ENCODE results near the gene GNB1. TPM values are rescaled to one million over a fixed set of nuclear protein-coding genes. Genes with fewer than 3 reads are reported as not detected.

The GNB1 gene
- polyA plus RNA-seq, 1 experiment: 400 TPM

GRCh38 chr1:1788136-1788535, 102.8 kb downstream of the GNB1 start:
- no peak overlapping the region for H3K4me3 ChIP-seq (ENCODE audit: low read depth, low read length)
- no peaks in the 10 kb centered on the region for H3K27me3 ChIP-seq (ENCODE audit: control insufficient read depth, insufficient read depth, low read length)
- TF ChIP-seq CTCF (IDR thresholded peaks at IDR 0.05; ENCODE audit: low read depth, low read length): no peak
- ChIA-PET POLR2A (no interaction called here), CTCF (interaction anchor here (0.9 kb wide), 1 partner anchor 118 kb away, joined by 4 read pairs; no protein-coding TSS in a partner anchor)
- DNase-seq (ENCODE audit: low read depth, low spot score): no peak
- H3K27ac ChIP-seq (ENCODE audit: low read depth, low read length): peak overlapping the region; percentile 2
- no peaks in the 10 kb centered on the region for H3K9me3 ChIP-seq (ENCODE audit: control insufficient read depth, insufficient read depth, low read length)

GRCh38 chr1:1786836-1787605, 103.9 kb downstream of the GNB1 start:
- Histone ChIP-seq H3K9me3 (ENCODE audit: control insufficient read depth, insufficient read depth, low read length) (no peaks in the 10 kb centered on the region; the same call in 1 of the 2 replicates), H3K27ac (ENCODE audit: low read depth, low read length) (peak overlapping the region; percentile 11), H3K4me3 (ENCODE audit: low read depth, low read length) (no peak overlapping the region), H3K27me3 (ENCODE audit: control insufficient read depth, insufficient read depth, low read length) (no peaks in the 10 kb centered on the region)
- no peak for DNase-seq (ENCODE audit: low read depth, low spot score)
- TF ChIP-seq CTCF (IDR thresholded peaks at IDR 0.05; ENCODE audit: low read depth, low read length): no peak
- POLR2A ChIA-PET: no interaction called here
- CTCF ChIA-PET: no interaction called here

- Histone ChIP-seq H3K27ac (ENCODE audit: low read depth, low read length) (no peak overlapping the region), H3K27me3 (ENCODE audit: control insufficient read depth, insufficient read depth, low read length) (no peaks in the 10 kb centered on the region), H3K9me3 (ENCODE audit: control insufficient read depth, insufficient read depth, low read length) (no peaks in the 10 kb centered on the region; the same call in 1 of the 2 replicates), H3K4me3 (ENCODE audit: low read depth, low read length) (no peak overlapping the region)
- POLR2A ChIA-PET: no interaction called here
- TF ChIP-seq CTCF (IDR thresholded peaks at IDR 0.05; ENCODE audit: low read depth, low read length): no peak
- DNase-seq (ENCODE audit: low read depth, low spot score): no peak
- CTCF ChIA-PET: no interaction called here
Observed at GRCh38 chr1:1785666-1786065, 105.2 kb downstream of the GNB1 start.

GRCh38 chr1:1784933-1785332, 106.0 kb downstream of the GNB1 start:
- Histone ChIP-seq H3K27me3 (ENCODE audit: control insufficient read depth, insufficient read depth, low read length) (no peaks in the 10 kb centered on the region), H3K27ac (ENCODE audit: low read depth, low read length) (no peak overlapping the region), H3K4me3 (ENCODE audit: low read depth, low read length) (no peak overlapping the region), H3K9me3 (ENCODE audit: control insufficient read depth, insufficient read depth, low read length) (no peaks in the 10 kb centered on the region; the same call in 1 of the 2 replicates)
- DNase-seq (ENCODE audit: low read depth, low spot score): no peak
- ChIA-PET POLR2A (no interaction called here), CTCF (interaction anchor here (0.9 to 1.2 kb wide), 2 partner anchors 121 to 124 kb away, joined by 3 to 5 read pairs; no protein-coding TSS in a partner anchor)
- no peak for TF ChIP-seq CTCF (IDR thresholded peaks at IDR 0.05; ENCODE audit: low read depth, low read length)

GRCh38 chr1:1783320-1783719, 107.6 kb downstream of the GNB1 start:
- no peak for TF ChIP-seq CTCF (IDR thresholded peaks at IDR 0.05; ENCODE audit: low read depth, low read length)
- H3K27me3 ChIP-seq (ENCODE audit: control insufficient read depth, insufficient read depth, low read length): no peaks in the 10 kb centered on the region
- H3K4me3 ChIP-seq (ENCODE audit: low read depth, low read length): no peak overlapping the region
- POLR2A ChIA-PET: no interaction called here
- CTCF ChIA-PET: no interaction called here
- peak overlapping the region; percentile 75 for H3K27ac ChIP-seq (ENCODE audit: low read depth, low read length)
- H3K9me3 ChIP-seq (ENCODE audit: control insufficient read depth, insufficient read depth, low read length): no peaks in the 10 kb centered on the region; the same call in 1 of the 2 replicates
- DNase-seq (ENCODE audit: low read depth, low spot score): no peak

Data from AG04450 (cell line).